ENCODE data around the gene PBX2.
"Not testable (repeated sequence)": the region's sequence is repeated elsewhere in the genome, so short reads cannot be mapped to it uniquely, and the experiment has no call there.

The PBX2 gene

DNA sequence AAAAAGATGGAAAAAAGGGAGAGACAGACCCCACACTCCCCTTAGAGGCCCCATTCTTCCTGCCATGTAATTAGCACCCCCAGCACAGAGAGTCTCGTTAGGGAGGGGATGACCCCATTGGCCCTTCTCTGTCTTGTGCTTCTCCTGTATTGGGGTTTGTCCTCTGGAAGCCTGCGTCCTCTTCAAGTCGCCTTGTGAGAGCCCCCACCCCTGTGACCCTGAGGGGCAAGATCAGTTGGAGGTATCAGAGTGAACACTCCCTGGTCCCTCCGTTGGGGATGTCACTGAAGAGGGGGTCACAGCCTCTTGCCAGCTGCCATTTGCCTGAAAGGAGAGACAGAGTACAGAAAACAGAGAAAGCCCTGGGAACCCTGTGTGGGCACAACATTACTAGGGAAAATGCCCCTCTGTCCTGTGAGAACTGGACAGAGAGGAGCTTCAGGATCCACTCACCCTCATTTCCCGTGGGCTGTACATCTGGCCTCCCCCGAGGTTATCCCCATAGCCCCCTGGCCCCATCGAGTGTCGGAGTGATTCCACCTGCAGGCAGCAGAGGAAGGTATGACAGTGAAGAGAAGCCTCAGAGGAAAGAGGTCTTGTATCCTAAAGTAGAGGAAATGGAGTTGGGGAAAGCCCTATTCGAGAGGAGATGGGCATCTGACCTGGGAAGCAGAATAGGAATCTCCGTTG is 3.7 kb downstream of the PBX2 start:
- DNase-seq, result not testable (repeated sequence)

DNA sequence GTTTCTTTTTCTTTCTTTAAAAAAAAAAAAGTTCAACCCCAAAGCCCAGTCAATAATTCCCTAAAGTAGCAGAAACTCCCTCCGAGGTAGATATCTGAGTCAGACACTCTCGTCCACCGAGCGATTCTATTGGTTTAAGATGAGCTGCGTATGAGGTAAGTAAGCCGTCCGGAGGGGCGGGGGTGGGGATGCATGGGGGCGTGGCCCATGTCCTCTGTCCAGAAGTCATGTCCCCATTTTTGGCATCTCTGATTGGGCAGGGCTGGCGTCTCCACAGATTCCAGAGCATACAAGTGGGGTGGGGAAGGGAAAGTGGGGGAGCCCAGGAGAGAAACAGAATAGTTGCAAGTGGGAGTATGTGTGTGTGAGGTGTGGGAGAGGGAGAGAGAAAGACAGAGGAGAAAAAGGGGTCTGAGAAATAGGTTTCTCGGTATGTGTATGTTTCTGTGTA is 4.3 kb downstream of the PBX2 start:
- not testable (repeated sequence) for DNase-seq

DNA sequence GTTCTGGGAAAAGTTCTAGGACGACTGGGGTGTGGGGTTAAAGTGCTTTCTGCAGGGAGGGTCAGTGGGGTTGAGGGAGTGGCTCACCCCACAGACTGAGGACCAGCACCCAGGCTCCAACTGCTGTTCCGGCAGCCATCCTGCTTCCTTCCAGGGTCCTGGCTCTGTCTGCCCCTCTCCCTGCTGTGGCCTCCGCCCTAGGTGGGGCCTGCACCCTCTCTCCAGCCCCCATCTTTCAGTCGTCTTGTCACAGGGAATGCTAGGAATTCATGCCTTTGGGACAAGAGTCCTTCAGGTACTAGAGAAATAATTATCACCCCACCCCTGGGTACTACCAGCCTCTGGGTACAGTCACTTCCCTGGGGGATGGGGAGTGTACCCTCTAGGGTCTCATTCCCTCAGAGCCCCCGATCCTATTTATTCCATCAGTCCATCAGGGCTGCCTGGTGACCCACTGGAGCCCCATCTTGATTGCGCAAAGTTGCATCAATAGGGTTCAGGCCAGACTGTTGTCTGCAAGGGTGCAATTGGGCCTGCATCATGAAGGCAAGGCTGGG is 5.8 kb downstream of the PBX2 start, which contains the start of gene AGER:
AGER (minus strand) TSS at position 170 of the 557 bp plus-strand sequence; CDS start at position 139, 31 bp downstream.
- DNase-seq, result no peak

DNA sequence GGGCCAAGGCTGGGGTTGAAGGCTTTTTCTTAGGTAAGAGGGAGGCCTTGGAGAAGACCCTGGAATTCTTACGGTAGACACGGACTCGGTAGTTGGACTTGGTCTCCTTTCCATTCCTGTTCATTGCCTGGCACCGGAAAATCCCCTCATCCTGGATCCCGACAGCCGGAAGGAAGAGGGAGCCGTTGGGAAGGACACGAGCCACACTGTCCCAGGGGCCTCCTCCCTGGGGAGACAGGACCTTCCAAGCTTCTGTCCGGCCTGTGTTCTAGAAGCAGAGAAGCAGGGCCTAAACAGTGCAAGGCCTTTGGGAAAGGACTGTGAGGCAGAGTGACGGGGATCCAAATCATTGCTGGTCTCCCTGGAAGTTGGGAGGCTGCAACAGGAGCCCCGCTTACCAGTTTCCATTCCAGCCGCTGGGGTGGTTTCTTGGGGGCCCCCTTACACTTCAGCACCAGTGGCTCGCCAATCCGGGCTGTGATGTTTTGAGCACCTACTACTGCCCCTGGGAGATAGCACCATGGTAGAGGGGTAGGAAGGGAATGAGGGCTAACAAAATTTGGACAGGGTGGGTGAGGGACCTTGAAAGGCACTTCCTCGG is 6.4 kb downstream of the PBX2 start:
- no peak for DNase-seq

DNA sequence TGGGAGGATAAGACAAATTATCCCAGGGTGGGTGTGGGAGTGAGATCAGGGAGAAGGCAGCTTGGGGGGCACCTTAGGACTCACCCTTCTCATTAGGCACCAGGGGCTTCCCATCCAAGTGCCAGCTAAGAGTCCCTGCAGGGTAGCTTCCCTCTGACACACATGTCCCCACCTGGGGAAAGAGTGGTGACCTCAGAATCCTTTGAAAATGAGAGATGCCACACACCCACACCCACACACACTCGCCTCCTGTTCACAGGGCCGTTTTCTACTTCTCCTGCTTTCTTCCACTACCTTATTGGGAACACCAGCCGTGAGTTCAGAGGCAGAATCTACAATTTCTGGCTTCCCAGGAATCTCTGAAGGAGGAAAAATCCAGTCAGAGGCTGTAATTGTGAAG is 7.0 kb downstream of the PBX2 start:
- no peak for DNase-seq

DNA sequence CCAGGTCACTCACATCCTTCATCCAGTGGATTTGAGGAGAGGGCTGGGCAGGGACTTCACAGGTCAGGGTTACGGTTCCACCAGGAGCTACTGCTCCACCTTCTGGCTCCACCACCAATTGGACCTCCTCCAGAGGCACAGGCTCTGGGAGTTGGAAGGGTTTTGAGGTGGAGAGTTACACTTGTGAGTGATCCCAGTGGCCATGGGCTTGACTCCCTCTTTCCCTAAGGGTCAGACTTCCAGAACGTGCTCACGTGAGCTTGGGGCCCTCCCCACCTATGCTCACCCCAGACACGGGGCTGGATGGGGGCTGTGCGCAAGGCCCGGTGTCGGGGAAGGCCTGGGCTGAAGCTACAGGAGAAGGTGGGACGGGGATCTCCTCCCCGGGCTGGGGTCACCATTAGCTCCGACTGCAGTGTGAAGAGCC is 7.4 kb downstream of the PBX2 start:
- no peak for DNase-seq

DNA sequence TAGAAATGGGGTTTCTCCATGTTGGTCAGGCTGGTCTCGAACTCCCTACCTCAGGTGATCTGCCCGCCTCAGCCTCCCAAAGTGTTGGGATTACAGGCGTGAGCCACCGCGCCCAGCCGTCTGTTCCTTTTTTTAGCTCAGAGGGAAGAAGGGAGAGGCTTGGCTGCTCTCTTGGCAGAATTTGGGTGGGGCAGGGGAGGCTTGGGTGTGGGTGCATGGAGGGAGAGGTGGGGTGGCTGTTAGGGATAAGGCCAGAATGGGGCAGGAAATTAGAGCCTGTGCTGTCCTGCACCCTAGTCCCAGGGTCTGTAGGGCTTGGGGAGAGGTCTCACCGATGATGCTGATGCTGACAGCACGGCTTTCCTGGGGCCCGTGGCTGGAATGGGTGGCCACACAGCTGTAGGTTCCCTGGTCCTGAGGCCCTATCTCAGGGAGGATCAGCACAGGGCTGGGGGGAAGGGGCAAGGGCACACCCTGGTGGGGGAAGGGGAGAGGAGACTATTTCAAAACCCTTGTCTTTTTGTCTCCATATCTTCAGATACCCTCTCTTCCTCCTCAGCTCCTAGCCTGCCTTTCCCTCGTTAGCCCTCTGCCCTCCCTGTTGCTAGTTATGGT is 8.0 kb downstream of the PBX2 start:
- no peak for DNase-seq

DNA sequence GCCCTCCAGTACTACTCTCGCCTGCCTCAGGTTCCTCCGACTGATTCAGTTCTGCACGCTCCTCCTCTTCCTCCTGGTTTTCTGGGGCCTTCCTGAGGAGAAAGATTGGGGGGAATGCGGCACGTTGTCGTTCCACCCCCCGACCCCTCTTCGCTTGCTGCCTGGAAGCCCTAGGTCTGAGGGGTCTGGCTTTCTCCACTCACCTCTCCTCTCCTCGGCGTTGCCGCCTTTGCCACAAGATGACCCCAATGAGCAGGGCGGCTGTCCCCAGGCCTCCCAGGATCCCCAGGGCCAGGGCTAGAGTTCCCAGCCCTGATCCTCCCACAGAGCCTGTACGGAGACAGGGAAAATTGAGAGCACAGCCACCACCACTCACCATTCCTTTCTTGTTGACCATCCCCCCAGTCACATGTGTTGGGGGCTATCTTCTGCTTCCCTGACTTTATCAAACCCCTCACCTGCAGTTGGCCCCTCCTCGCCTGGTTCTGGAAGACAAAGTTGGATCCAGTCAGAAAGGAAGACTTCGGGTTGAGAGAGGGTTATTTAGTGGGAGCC is 8.8 kb downstream of the PBX2 start:
- DNase-seq, result no peak

DNA sequence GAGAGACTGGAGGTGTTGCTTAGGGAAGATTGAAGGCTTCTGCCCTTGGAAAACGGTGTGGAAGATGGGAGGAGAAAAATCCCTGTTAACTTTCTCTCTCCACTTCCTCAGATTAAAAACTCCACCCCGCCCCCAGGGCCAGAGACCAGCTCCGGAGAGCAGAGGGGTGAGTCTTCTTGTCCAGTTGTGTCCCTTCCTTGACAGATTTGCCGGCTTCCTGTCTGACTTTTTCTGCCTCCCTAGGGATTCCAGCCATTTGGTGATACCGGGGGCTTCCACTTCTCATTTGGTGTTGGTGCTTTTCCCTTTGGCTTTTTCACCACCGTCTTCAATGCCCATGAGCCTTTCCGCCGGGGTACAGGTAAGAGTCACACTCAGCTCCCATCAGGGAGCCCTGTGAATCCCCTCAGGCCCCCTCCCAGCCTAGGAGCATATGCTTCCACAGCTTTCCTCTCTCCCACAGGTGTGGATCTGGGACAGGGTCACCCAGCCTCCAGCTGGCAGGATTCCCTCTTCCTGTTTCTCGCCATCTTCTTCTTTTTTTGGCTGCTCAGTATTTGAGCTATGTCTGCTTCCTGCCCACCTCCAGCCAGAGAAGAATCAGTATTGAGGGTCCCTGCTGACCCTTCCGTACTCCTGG is 10.1 kb downstream of the PBX2 start:
- no peak for DNase-seq

DNA sequence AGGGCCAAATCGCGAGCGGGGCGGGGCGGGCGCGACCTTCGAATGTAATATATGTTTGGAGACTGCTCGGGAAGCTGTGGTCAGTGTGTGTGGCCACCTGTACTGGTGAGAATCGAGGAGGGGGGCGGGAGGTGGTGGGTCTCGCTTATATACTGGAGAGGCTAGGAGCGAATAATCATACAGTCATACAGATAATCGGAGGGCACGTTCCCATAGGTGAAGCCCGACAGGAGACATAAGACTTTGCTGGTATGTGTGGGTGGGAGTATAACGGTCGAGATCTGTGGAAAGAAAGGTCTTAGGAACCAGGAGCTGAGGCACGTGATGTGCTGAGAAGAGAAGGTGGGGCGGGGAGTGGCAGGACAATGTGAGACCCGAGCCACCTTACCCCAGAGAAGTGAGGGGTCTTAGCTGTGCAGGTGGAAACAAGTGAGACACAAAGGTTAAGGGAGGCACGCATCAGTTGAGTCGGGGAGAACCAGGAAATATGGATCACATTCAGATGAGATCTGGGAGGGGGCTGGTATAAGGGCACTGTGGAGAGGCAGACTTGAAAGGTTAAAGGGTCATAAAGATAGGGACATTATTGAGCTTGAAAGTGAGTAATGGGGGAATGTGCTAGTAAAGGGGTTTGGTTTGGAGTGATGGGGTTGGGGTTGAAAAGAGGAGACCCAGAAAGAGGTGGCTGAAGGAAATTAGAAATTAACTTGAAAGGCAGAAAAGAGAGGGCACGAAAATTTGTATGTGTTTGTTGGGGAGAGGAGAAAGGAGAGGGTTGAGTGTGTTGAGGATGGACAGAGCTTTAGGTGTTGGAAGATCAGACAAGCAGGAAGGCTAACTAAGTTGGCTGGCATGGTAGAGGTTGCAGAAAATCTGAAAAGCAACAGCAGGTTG is 11.2 kb downstream of the PBX2 start:
- DNase-seq, result no peak

DNA sequence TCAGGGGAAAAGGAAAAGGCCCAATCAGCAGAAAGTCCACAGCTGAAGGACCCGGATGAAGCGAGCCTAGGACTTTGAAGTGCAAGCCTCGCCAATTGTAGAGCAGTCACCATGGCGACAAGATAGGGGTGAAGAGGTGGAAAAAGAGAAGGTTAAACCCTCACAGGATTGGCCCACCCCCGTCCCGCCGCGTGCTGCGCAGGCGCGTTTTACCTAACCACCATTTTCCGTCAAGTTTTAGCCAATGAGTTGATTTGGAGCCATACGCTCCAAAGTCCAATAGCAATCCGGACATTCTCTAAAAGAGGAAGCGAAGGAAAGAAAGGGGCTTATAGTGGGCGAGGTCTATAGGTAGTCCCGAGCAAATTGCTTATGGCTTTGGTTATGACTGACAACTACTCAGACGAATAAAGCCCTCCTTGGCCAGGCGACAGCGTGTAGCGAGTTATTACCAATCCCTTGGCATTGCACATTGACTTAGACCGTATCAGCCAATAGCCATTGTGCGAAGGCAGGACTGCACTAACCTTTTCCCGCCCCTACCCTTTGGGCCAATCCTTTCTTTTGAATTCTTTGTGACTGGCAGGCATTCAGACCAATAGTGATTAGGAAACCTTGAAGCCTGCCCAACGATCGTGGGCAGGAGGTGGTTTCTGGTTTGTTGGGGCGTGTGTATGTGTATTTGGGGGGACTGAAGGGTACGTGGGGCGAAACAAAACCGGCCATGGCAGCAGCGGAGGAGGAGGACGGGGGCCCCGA is 12.0 kb downstream of the PBX2 start, which contains the start of gene RNF5:
RNF5 (plus strand) TSS at position 618 of the 759 bp plus-strand sequence; CDS start at position 725, 107 bp downstream.
- DNase-seq, result peak; percentile 100

DNA sequence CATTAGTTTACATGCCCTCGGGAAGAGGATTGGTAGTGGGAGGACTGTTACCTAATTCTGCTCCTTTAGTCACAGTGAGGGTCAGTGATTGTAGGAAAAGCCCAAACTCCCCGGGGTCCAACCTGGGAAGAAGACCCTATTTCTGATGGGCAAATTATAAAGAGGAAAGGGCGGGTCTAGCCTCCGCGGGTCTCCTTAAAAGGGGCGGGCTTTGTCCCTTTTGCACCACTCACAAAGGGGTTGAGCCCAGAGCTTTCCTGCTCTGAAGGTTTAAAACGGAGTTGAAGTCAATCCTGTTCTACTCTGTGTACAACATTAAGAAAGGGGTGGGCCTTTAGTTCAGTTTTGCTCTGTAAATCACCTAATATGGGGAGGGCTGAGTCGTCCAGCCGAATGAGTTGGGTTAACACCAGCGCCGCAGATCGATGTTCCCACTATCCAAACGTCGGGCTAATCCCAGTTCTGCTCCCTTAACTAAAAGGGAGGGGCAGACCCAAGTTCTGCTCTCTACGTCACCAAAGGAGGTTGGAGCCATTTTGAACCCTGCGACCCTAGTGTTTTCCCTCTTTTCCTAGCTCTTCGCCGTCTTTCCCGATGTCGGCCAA is 12.7 kb downstream of the PBX2 start:
- peak; percentile 7 for DNase-seq

DNA sequence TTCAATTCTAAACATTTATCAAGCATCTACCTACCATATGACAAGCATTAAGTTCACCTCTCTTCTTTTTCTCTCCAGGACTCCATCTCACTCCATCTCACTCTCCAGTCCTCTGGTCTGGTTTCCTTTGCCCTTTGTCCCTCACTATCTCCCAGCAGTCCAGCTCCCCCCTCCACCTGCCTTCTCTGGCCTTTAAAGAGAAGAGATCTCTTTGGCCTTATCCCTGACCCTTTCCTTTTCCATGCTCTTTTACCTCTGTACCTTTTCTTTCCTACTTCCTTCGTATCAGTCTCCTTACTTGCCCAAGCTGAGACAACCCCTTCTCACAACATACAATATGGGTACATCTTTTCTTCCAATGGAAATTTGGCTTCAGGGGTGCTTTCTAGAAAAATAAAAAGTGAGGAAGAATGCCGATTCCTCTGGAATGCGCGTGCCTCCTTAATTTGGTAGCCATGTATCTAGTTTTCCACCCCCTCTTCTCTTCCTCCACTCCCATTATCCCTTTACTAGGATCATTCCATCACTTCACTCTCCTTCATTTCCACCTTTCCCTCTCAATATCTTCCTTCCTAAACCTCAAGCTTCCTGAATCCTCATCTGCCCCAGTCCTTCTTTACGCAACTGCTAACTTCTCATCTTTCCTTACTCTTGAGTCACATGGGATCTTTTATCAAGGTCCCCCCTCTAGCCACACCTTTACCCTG is 13.4 kb downstream of the PBX2 start:
- DNase-seq, result no peak

DNA sequence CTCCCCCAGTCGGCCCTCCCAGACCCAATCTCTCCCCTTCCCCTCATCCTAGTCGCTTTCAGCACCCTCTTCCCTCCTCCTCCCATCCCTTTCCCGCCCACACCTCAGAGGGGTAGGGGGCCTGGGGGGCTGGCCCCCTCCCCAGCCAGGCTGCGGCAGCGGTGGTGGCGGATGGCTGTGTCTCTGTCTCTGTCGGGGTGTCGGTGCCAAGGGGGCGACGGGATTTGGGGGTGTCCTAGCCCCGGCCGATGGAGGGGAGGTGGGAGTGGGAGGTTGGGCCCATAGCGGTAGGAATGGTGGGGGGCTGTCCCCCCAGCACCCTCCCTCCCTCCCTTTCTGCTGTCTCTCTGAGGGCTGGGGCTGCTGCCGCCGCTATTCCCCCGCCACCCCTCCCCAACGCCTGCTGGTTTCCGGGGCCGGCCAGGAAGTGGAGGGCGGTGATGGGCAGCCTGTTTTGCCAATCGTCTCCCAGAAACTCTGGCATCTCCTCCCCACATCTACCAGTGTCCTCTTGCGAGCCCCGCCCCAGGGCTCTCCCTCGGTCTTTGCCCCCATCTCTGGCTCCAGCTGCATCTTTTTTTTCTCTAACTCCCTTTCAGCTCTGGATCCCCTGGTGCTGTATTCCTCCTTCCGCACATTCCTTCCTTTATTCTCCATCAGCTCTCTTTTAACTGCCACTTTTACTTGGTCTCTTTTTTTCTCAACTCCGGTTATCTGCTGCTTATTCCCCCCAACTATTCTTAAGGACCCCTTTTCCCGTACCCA is 14.1 kb downstream of the PBX2 start, which contains the start of gene AGPAT1:
AGPAT1 (minus strand) TSS at position 374 of the 765 bp plus-strand sequence. CDS start 4,588 bp downstream, outside the sequence.
- DNase-seq, result peak; percentile 90

DNA sequence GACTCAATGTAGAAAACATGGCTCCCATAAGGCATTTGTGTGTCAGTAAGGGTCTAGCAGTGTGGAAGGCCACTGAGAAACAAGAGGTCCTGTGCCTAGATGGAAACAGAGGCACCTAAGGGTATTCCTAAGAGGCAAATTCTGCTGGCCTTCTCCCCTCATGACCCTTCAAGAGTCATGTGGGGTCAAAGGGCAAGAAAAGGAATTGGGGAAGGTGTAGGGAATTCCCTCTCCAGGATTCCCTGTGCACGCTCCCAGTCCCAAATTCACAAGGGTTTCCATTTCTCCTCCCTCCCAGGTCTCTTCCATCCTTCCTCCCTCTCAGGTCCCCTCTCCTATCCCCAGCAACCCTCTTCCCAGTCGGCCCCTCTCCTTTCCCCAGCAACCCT is 14.7 kb downstream of the PBX2 start:
- no peak for DNase-seq

DNA sequence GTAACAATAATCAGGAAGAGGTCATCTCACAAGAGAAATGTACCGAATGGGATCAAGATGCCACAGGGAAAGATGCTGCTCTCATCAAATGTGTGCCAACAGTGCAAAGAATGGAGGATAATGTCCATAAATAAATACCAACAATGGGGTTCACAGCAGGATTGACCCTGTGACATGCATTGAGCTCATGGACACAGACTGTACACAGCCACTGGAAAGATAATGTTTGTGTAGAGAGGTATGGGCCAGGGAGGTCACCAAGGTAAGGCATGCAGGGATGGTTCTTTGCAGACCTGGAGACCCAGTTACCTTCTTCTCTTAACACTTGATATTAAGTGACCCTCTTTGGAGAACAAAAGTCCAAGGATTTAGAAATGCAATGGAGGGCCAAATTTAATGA is 15.6 kb downstream of the PBX2 start:
- no peak for DNase-seq

DNA sequence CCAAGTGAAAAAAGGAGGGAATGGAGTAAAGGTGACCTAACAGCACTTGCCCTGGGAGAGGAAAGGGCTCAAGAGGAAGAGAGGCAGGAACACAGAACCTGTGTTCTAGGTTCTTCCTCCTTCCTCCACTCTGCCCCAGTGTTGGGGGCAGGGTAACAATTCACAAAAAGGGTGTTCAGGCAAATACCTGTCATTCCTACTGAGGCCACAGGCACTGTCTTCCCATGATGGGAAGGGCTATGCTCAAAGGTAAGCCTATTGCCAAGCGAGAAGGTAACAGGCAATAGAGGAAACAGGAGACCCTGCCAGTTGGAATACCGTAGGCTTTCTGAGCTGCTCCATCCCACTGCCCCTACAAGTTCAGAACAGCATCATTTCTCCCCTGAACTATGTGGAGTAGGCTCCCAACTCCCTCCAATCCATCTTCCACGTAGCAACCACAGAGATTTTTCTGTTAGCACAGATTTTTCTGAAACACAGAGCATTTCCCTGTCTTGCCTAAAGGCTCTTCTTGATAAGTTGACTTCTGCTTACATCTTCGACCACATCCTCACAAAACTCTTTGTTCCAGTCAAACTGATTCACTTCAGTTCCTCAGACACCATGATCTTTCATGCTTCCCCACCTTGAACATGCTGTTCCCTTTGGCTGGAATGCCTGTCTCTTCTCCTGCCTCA is 16.8 kb downstream of the PBX2 start:
- no peak for DNase-seq

DNA sequence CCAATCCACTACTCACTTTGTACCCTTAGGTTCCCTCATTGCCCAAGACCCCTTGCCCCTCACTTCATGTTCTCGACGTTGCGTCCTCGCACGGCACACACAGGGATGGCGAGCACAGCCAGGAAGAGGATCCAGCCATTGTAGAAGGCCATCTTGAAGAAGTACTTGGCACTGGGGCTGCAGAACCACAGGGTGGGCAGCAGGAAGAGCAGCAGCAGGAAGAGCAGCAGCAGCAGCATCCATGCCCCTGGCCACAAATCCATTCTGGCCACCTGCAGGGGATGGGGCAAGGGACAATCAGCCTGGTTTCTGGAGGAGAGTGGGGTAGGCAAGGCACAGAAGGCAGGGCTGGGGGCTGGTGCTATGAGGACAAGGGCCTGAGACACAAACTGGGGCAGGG is 18.8 kb downstream of the PBX2 start:
- DNase-seq, result no peak

All from GF-D8 (cell line).